Smooth muscle cell (in vitro differentiated cells): ENCODE data around the gene SECTM1. TPM values are rescaled to one million over a fixed set of nuclear protein-coding genes. Genes with fewer than 3 reads are reported as not detected.

ENCODE experiments used
- DNase-seq: peaks from one replicate; lab custom pipeline; 2025; ENCODE audit not compliant: unreplicated experiment; lab: John Stamatoyannopoulos, UW
- H2AFZ ChIP-seq: fragments of 200-600 bp; sonication (generic); 2 replicates; pipeline ENCODE4 v1.6.0; 2016; ENCODE audit warnings: antibody characterized with exemption, low read depth, mild to moderate bottlenecking
- H3F3A ChIP-seq: fragments of 200-600 bp; sonication (generic); 2 replicates; pipeline ENCODE4 v1.6.0; 2017; ENCODE audit warnings: antibody characterized with exemption, low read depth
- H3K27ac ChIP-seq: fragments of 200-600 bp; sonication (generic); 2 replicates; pipeline ENCODE4 v1.5.1; 2016; ENCODE audit warnings: low read depth, mild to moderate bottlenecking
- H3K27me3 ChIP-seq: fragments of 200-600 bp; sonication (generic); 2 replicates; pipeline ENCODE4 v1.6.1; 2016; ENCODE audit warnings: low read depth, mild to moderate bottlenecking
- H3K36me3 ChIP-seq: fragments of 200-600 bp; sonication (generic); 2 replicates; pipeline ENCODE4 v1.5.1; 2016; ENCODE audit warnings: low read depth
- H3K4me1 ChIP-seq: fragments of 200-600 bp; sonication (generic); 2 replicates; pipeline ENCODE4 v1.5.1; 2016; ENCODE audit warnings: low read depth
- H3K4me2 ChIP-seq: fragments of 200-600 bp; sonication (generic); 2 replicates; pipeline ENCODE4 v1.6.0; 2016; ENCODE audit warnings: mild to moderate bottlenecking
- H3K4me3 ChIP-seq: fragments of 200-600 bp; sonication (generic); 2 replicates; pipeline ENCODE4 v1.5.1; 2016; ENCODE audit warnings: mild to moderate bottlenecking
- H3K79me2 ChIP-seq: fragments of 200-600 bp; sonication (generic); 2 replicates; pipeline ENCODE4 v1.6.0; 2016; ENCODE audit warnings: low read depth, mild to moderate bottlenecking
- H3K9ac ChIP-seq: fragments of 200-600 bp; sonication (generic); 2 replicates; pipeline ENCODE4 v1.6.0; 2016; ENCODE audit warnings: low read depth
- H3K9me3 ChIP-seq: fragments of 200-600 bp; sonication (generic); replicated peaks from 2 replicates; pipeline ENCODE4 v1.5.1; 2016; ENCODE audit warnings: low read depth
- H4K20me1 ChIP-seq: fragments of 200-600 bp; sonication (generic); 2 replicates; pipeline ENCODE4 v1.6.0; 2016; ENCODE audit warnings: low read depth
- WGBS: methylation state at CpG from one replicate; pipeline ENCODE4 v1.1.7; 2016; ENCODE audit warnings: low lambda C conversion rate; 5-methylcytosine and 5-hydroxymethylcytosine counted together
- polyA plus RNA-seq: library from polyadenylated mRNA; unstranded; fragments of >200 nt; fragmentation: Nextera tagmentation; extraction: Ambion mirVana; gene quantifications from 2 replicates; pipeline ENCODE4 v1.2.1, GENCODE V29; 2016
- total RNA-seq: library from RNA; depleted of rRNA; stranded (reverse); fragments of >200 nt; gene quantifications from 2 replicates; pipeline ENCODE4 v1.2.3, GENCODE V29; 2014
- TF ChIP-seq, protein P1 (sequence below): fragments of 200-600 bp; sonication (generic); IDR thresholded peaks from 2 replicates; pipeline ENCODE4 v1.5.1; 2017; ENCODE audit warnings: borderline replicate concordance, mild to moderate bottlenecking, antibody characterized with exemption; ENCODE audit not compliant: insufficient read depth, poor library complexity, severe bottlenecking

Gene SECTM1
- total and polyA plus RNA-seq, 2 experiments from 2014 or later, result 0.49 TPM; not detected in 1

DNA sequence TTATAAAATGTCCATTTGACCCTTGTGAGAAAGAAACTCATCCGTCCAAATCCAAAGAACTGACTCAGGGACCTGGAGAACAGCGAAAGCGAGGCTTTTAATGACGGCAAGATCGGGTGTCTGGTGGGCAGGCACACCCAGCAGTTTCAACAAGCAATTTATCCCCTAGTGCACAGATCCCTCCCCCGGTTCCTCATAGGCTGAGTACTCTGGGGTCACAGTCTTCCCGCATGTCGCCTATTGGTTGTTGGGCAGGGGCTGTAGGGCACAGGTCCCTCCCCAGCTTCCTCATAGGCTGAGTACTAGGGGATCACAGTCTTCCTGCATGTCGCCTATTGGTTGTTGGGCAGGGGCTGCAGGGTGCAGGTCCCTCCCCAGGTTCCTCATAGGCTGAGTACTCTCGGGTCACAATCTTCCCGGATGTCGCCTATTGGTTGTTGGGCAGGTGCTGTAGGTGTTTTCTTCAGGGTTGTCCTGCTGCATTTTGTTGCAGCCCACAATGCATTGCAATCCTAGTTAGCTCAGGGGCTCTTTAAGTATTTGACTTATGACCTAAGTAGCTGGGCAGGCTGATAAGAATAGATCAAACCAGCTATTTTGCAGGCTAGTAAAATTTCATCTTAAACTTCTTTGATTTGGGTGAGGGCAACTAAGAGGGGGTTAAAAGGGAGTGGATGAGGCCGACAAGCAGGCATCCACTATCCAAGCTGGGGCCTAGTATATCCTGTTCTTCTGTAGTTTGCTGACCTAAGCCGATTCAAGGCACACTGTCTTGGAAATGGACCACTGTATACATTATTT, 34.4 kb upstream of the SECTM1 start:
- WGBS, result 89% methylated on average over 14 of the region's 14 CpGs
- DNase-seq, result no peak
- H4K20me1 ChIP-seq, result no peaks in the 10 kb centered on the region
- H3F3A ChIP-seq, result no peaks in the 10 kb centered on the region
- H3K9ac ChIP-seq, result no peak overlapping the region
- H3K4me1 ChIP-seq, result no peaks in the 10 kb centered on the region
- no peak overlapping the region for H3K4me3 ChIP-seq
- H3K79me2 ChIP-seq, result no peaks in the 10 kb centered on the region
- H3K36me3 ChIP-seq, result no peaks in the 10 kb centered on the region
- H3K27ac ChIP-seq, result no peak overlapping the region
- no peak overlapping the region for H2AFZ ChIP-seq
- H3K4me2 ChIP-seq, result no peak overlapping the region
- no peaks in the 10 kb centered on the region for H3K9me3 ChIP-seq
- peaks cover 37% of the 10 kb centered on the region for H3K27me3 ChIP-seq
- TF ChIP-seq, protein P1, sequence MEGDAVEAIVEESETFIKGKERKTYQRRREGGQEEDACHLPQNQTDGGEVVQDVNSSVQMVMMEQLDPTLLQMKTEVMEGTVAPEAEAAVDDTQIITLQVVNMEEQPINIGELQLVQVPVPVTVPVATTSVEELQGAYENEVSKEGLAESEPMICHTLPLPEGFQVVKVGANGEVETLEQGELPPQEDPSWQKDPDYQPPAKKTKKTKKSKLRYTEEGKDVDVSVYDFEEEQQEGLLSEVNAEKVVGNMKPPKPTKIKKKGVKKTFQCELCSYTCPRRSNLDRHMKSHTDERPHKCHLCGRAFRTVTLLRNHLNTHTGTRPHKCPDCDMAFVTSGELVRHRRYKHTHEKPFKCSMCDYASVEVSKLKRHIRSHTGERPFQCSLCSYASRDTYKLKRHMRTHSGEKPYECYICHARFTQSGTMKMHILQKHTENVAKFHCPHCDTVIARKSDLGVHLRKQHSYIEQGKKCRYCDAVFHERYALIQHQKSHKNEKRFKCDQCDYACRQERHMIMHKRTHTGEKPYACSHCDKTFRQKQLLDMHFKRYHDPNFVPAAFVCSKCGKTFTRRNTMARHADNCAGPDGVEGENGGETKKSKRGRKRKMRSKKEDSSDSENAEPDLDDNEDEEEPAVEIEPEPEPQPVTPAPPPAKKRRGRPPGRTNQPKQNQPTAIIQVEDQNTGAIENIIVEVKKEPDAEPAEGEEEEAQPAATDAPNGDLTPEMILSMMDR, result no peak

DNA sequence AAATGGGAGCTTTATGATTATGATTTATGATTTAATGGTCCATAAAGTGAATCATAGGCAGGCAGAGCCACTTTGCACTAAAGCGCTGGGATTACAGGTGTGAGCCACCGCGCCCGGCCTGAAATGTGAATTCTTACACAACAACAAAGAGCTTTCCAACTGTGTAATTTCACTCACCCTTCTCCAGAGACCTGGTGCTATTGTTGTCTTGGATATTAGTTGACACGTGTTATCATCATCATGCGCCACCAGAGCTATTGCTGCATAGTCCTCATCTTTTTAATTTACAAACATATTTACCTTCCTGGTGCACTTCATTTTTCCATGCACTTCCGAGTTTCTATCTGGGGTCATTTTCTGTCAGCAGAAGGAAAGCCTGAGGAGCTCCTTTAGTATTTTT, 33.2 kb upstream of the SECTM1 start:
- WGBS, result 87% methylated on average over 7 of the region's 7 CpGs
- DNase-seq, result no peak
- H3K9ac ChIP-seq, result no peak overlapping the region

DNA sequence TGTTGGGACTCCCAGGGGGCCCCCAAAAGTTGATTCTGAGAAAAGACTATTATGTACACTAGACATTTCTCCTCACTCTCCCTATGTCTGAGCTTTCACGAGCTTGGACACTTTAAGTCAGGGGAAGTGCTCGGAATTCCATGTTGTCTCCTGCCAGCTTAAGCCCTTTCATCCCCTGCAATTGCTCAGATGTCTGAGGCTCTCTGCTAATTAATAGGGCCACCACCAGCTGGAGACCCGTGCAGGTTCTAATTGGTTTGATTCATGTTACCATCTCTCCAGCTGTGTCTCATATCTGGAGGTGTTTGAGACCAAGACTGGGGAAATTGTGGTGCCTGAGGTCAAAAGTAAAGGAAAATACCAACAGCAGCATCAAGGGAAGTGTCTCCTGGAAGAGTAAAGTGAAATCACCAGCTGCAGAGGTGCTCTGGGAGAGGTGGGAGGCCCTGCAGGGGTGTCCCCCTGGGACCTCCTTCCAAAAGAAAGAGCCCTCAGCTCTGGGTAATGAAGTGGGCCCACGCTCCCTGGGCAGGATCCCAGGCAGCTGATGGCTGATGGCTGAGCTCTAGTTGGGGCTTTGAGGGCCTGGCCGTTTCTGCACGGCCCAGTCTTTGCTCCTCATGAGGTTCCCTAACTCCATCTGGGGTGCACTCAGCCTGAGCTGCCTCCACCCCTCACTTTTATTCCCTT, 32.2 kb upstream of the SECTM1 start:
- TF ChIP-seq, protein P1, result no peak
- Histone ChIP-seq H3K4me1 (no peaks in the 10 kb centered on the region), H3K4me3 (no peak overlapping the region), H3K27ac (no peak overlapping the region), H3F3A (no peaks in the 10 kb centered on the region), H4K20me1 (no peaks in the 10 kb centered on the region), H3K9me3 (no peaks in the 10 kb centered on the region), H3K9ac (no peak overlapping the region), H3K36me3 (no peaks in the 10 kb centered on the region), H3K4me2 (no peak overlapping the region), H3K79me2 (no peaks in the 10 kb centered on the region), H2AFZ (no peak overlapping the region), H3K27me3 (peaks cover 15% of the 10 kb centered on the region)
- 61% methylated on average over 6 of the region's 6 CpGs for WGBS
- DNase-seq, result no peak

More for the DNA sequence above, 33.2 kb upstream of the SECTM1 start:
- Histone ChIP-seq H2AFZ (no peak overlapping the region), H3K79me2 (no peaks in the 10 kb centered on the region), H3K4me2 (no peak overlapping the region), H3K27ac (no peak overlapping the region), H4K20me1 (no peaks in the 10 kb centered on the region), H3K4me1 (no peaks in the 10 kb centered on the region), H3K27me3 (peaks cover 25% of the 10 kb centered on the region), H3K9me3 (no peaks in the 10 kb centered on the region), H3F3A (no peaks in the 10 kb centered on the region), H3K36me3 (no peaks in the 10 kb centered on the region), H3K4me3 (no peak overlapping the region)
- TF ChIP-seq, protein P1, result no peak
